ENCODE results near the gene OTUD5. TPM values are rescaled to one million over a fixed set of nuclear protein-coding genes. Genes with fewer than 3 reads are reported as not detected.

Gene OTUD5, protein sequence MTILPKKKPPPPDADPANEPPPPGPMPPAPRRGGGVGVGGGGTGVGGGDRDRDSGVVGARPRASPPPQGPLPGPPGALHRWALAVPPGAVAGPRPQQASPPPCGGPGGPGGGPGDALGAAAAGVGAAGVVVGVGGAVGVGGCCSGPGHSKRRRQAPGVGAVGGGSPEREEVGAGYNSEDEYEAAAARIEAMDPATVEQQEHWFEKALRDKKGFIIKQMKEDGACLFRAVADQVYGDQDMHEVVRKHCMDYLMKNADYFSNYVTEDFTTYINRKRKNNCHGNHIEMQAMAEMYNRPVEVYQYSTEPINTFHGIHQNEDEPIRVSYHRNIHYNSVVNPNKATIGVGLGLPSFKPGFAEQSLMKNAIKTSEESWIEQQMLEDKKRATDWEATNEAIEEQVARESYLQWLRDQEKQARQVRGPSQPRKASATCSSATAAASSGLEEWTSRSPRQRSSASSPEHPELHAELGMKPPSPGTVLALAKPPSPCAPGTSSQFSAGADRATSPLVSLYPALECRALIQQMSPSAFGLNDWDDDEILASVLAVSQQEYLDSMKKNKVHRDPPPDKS
- polyA plus RNA-seq (2013), result 56.7 and 57.3 TPM in 2 replicates

DNA sequence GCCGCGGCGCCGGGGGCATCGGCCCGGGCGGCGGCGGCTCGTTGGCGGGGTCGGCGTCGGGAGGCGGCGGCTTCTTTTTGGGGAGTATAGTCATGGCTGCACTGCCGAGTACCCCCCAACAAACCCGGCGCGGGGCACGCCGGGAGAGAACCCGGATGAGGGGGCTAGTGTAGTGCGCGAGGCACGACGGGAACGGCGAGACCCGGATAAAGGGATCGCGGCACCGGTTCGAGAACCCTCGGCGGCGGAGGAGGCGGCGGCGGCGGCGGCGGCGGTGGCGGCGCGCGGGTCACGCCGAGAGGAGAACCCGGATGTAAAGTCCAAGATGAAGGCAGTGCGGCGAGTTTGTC lies at the start of gene OTUD5:
TSS of gene OTUD5 (minus strand) at position 131 of the 350 bp plus-strand sequence. CDS start at position 94, 37 bp downstream.
- H3K9ac ChIP-seq (ENCODE audit: low read length), result peak within 1 kb of the TSS; percentile 88
- peaks cover 0 to 8% of the 10 kb centered on the region in 2 experiments for H3K4me1 ChIP-seq (ENCODE audit: control insufficient read depth in 1 of 2, insufficient read depth in 2 of 2, low read length in 2 of 2)
- peaks cover 7 to 20% of the 10 kb centered on the region in 2 experiments for H3K36me3 ChIP-seq (ENCODE audit: control insufficient read depth in 1 of 2, insufficient read depth in 2 of 2, low read length in 2 of 2)
- peaks cover 11% of the 10 kb centered on the region for H3K79me1 ChIP-seq (ENCODE audit: low read length)
- no peaks in the 10 kb centered on the region for H3K27me3 ChIP-seq (ENCODE audit: insufficient read depth, low read length)
- no peak for DNase-seq
- peak within 1 kb of the TSS; percentile 86 for H2AFZ ChIP-seq (ENCODE audit: insufficient read depth, low read length, poor library complexity)
- H3K4me3 ChIP-seq (ENCODE audit: low read depth, low read length), result peak within 1 kb of the TSS; percentile 93
- no CpG with 5 or more reads among the region's 53 CpGs for WGBS (ENCODE audit: extremely low coverage, insufficient coverage, insufficient read length)
- peak within 1 kb of the TSS; percentile 94 for H3K4me2 ChIP-seq (ENCODE audit: low read length)
- peak within 1 kb of the TSS; percentile 86 for H2AK5ac ChIP-seq (ENCODE audit: low read length)
- peak within 1 kb of the TSS; percentile 88 for H3K18ac ChIP-seq (ENCODE audit: low read length)
- H3K14ac ChIP-seq (ENCODE audit: low read length), result peak within 1 kb of the TSS; percentile 83
- H3K79me2 ChIP-seq (ENCODE audit: control insufficient read depth, insufficient read depth, low read length, poor library complexity), result peaks cover 10% of the 10 kb centered on the region
- H3K27ac ChIP-seq (ENCODE audit: low read depth, low read length), result peak within 1 kb of the TSS; percentile 98
- peak within 1 kb of the TSS; percentile 90 for H2BK5ac ChIP-seq (ENCODE audit: low read depth, low read length, poor library complexity)
- peak within 1 kb of the TSS; percentile 71 for H2BK120ac ChIP-seq (ENCODE audit: insufficient read depth, low read length, poor library complexity)
- peak within 1 kb of the TSS; percentile 96 for H4K8ac ChIP-seq (ENCODE audit: low read depth, low read length)
- H3K9me3 ChIP-seq (ENCODE audit: insufficient read depth, low read depth, low read length), result no peaks in the 10 kb centered on the region
- peak within 1 kb of the TSS; percentile 96 for H3K4ac ChIP-seq (ENCODE audit: low read depth, low read length)
- H4K91ac ChIP-seq (ENCODE audit: low read depth, low read length), result peak within 1 kb of the TSS; percentile 88
- no peak within 1 kb of the TSS for H2BK12ac ChIP-seq (ENCODE audit: low read length)
- peak within 1 kb of the TSS; percentile 86 for H4K12ac ChIP-seq (ENCODE audit: low read depth, low read length)
- H3K23ac ChIP-seq (ENCODE audit: low read length), result no peak within 1 kb of the TSS

DNA sequence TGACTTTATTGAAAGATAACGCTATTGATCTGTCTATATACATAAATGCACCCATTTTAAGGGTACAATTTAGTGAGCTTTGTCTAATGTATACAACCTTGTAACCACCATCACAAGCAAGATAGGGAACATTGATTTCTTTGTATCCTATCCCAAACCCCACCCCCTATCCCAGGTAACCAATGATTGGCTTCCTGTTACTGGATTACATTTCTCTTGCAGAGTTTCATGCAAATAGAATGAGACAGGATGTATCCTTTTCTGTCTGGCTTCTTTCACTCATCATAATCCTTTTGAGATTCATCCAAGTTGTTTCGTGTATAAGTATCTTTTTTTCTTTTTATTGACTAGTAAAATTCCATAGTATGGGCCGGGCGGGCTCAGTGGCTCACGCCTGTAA lies 46.3 kb upstream of the OTUD5 start:
- Histone ChIP-seq H3K36me3 (ENCODE audit: control insufficient read depth in 1 of 2, insufficient read depth in 2 of 2, low read length in 2 of 2) (peaks cover 5% of the 10 kb centered on the region in 2 experiments), H4K91ac (ENCODE audit: low read depth, low read length) (no peak overlapping the region), H3K4me1 (ENCODE audit: control insufficient read depth in 1 of 2, insufficient read depth in 2 of 2, low read length in 2 of 2) (peaks cover 0 to 2% of the 10 kb centered on the region in 2 experiments), H3K4me2 (ENCODE audit: low read length) (no peak overlapping the region), H2BK5ac (ENCODE audit: low read depth, low read length, poor library complexity) (no peak overlapping the region), H3K27ac (ENCODE audit: low read depth, low read length) (no peak overlapping the region), H2BK120ac (ENCODE audit: insufficient read depth, low read length, poor library complexity) (no peak overlapping the region), H3K9ac (ENCODE audit: low read length) (no peak overlapping the region), H3K18ac (ENCODE audit: low read length) (no peak overlapping the region), H3K79me1 (ENCODE audit: low read length) (peaks cover 6% of the 10 kb centered on the region), H4K12ac (ENCODE audit: low read depth, low read length) (no peak overlapping the region), H2BK12ac (ENCODE audit: low read length) (no peak overlapping the region), H2AK5ac (ENCODE audit: low read length) (no peak overlapping the region), H3K4ac (ENCODE audit: low read depth, low read length) (no peak overlapping the region), H3K14ac (ENCODE audit: low read length) (no peak overlapping the region), H3K4me3 (ENCODE audit: low read depth, low read length) (no peak overlapping the region), H3K79me2 (ENCODE audit: control insufficient read depth, insufficient read depth, low read length, poor library complexity) (peaks cover 2% of the 10 kb centered on the region), H3K23ac (ENCODE audit: low read length) (no peak overlapping the region), H3K9me3 (ENCODE audit: insufficient read depth, low read depth, low read length) (no peaks in the 10 kb centered on the region), H4K8ac (ENCODE audit: low read depth, low read length) (no peak overlapping the region), H3K27me3 (ENCODE audit: insufficient read depth, low read length) (no peaks in the 10 kb centered on the region), H2AFZ (ENCODE audit: insufficient read depth, low read length, poor library complexity) (no peak overlapping the region)
- no CpG with 5 or more reads among the region's 5 CpGs for WGBS (ENCODE audit: extremely low coverage, insufficient coverage, insufficient read length)
- no peak for DNase-seq

DNA sequence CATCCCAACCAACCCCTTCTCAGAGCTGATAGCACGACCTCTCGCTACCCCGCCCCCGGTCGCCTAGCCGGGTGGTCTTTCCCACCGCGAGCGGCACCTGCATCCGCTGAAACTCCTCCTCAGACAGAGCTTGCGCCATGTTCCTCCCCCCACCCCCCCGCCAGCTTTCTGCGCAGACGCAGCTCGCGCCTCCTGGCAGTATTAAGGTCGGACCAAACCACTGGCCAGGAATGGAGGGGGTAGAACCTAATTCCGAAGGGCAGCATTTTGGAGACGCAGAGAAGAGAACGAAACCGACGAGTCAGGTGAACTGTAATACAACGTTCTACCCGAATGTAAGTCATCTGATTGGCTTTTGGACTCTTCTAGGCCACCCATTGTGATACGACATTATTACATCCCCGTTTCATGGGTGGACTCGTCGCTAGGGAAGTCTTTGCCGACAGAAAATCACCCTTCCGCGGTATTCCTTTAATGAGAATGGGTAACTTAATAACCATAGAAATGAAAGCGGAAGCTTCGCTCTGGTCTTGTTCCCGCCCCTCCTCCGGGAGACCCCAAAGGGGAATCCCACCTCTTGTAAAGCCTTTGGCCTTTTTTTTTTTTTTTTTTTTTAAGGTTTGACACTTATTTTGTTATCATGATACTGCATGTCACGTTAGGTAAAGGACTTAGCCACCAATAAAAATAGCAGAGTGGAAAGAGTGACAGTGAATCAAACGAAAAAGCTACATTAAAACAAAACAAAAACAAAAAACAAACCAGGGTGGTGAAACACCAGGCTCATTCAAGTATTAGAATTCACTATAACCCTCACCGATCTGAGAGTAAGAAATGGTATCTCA lies 44.9 kb upstream of the OTUD5 start, which contains the start of gene GRIPAP1:
TSS of gene GRIPAP1 (minus strand) at position 174 of the 845 bp plus-strand sequence. CDS start at position 139, 35 bp downstream.
- Histone ChIP-seq H2BK12ac (ENCODE audit: low read length) (no peak within 1 kb of the TSS), H3K4ac (ENCODE audit: low read depth, low read length) (peak within 1 kb of the TSS; percentile 48), H4K91ac (ENCODE audit: low read depth, low read length) (peak within 1 kb of the TSS; percentile 73), H3K79me1 (ENCODE audit: low read length) (peaks cover 6% of the 10 kb centered on the region), H2AFZ (ENCODE audit: insufficient read depth, low read length, poor library complexity) (peak within 1 kb of the TSS; percentile 75), H3K4me1 (ENCODE audit: control insufficient read depth in 1 of 2, insufficient read depth in 2 of 2, low read length in 2 of 2) (peaks cover 0 to 2% of the 10 kb centered on the region in 2 experiments), H4K12ac (ENCODE audit: low read depth, low read length) (peak within 1 kb of the TSS; percentile 59), H4K8ac (ENCODE audit: low read depth, low read length) (peak within 1 kb of the TSS; percentile 93), H3K79me2 (ENCODE audit: control insufficient read depth, insufficient read depth, low read length, poor library complexity) (peaks cover 2% of the 10 kb centered on the region), H3K4me2 (ENCODE audit: low read length) (peak within 1 kb of the TSS; percentile 62), H3K27me3 (ENCODE audit: insufficient read depth, low read length) (no peaks in the 10 kb centered on the region), H3K14ac (ENCODE audit: low read length) (peak within 1 kb of the TSS; percentile 40), H3K18ac (ENCODE audit: low read length) (peak within 1 kb of the TSS; percentile 66), H3K9ac (ENCODE audit: low read length) (peak within 1 kb of the TSS; percentile 74), H3K9me3 (ENCODE audit: insufficient read depth, low read depth, low read length) (no peaks in the 10 kb centered on the region), H3K27ac (ENCODE audit: low read depth, low read length) (no peak within 1 kb of the TSS), H3K23ac (ENCODE audit: low read length) (no peak within 1 kb of the TSS), H2BK120ac (ENCODE audit: insufficient read depth, low read length, poor library complexity) (peak within 1 kb of the TSS; percentile 83), H3K4me3 (ENCODE audit: low read depth, low read length) (peak within 1 kb of the TSS; percentile 84), H3K36me3 (ENCODE audit: control insufficient read depth in 1 of 2, insufficient read depth in 2 of 2, low read length in 2 of 2) (peaks cover 8 to 10% of the 10 kb centered on the region in 2 experiments), H2AK5ac (ENCODE audit: low read length) (no peak within 1 kb of the TSS), H2BK5ac (ENCODE audit: low read depth, low read length, poor library complexity) (peak within 1 kb of the TSS; percentile 81)
- WGBS (ENCODE audit: extremely low coverage, insufficient coverage, insufficient read length), result no CpG with 5 or more reads among the region's 38 CpGs
- DNase-seq, result peak; percentile 42 to 82

DNA sequence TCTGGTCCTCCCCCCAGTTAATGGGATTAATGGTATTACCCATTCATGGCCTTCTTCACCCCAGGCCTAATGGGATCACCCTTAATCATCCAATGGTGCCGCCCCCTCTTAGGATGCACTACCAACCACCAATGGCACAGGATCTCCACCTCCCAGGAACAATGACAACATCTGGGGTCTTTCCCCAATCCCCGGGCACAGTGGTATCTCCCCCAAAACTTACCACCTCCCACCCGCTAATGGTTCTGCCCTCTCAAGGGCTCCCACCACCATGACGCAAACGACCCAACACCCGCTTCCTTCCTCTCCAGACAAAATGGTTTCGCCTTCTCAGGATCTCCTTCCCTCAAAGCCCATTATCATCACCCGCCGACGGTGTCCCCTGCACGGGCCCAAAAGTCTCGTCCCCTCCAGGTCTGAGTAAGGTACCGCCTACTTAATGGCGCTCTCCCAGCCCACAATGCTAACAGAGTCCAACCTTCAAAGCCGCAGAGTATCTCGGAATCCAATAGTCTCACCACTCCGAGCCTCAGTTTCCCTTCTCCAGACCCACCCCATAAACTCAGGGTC lies 44.2 kb upstream of the OTUD5 start:
- H3K23ac ChIP-seq (ENCODE audit: low read length), result no peak overlapping the region
- H4K91ac ChIP-seq (ENCODE audit: low read depth, low read length), result peak overlapping the region; percentile 73
- H3K4me2 ChIP-seq (ENCODE audit: low read length), result peak overlapping the region; percentile 62
- H4K12ac ChIP-seq (ENCODE audit: low read depth, low read length), result peak overlapping the region; percentile 59
- no peak overlapping the region for H2AK5ac ChIP-seq (ENCODE audit: low read length)
- WGBS (ENCODE audit: extremely low coverage, insufficient coverage, insufficient read length), result no CpG with 5 or more reads among the region's 17 CpGs
- peak overlapping the region; percentile 58 for H2BK120ac ChIP-seq (ENCODE audit: insufficient read depth, low read length, poor library complexity)
- H3K27me3 ChIP-seq (ENCODE audit: insufficient read depth, low read length), result no peaks in the 10 kb centered on the region
- peak overlapping the region; percentile 50 for H3K9ac ChIP-seq (ENCODE audit: low read length)
- DNase-seq, result peak; percentile 0 to 10
- peaks cover 2% of the 10 kb centered on the region for H3K79me2 ChIP-seq (ENCODE audit: control insufficient read depth, insufficient read depth, low read length, poor library complexity)
- no peak overlapping the region for H2BK5ac ChIP-seq (ENCODE audit: low read depth, low read length, poor library complexity)
- peak overlapping the region; percentile 75 for H2AFZ ChIP-seq (ENCODE audit: insufficient read depth, low read length, poor library complexity)
- peak overlapping the region; percentile 93 for H4K8ac ChIP-seq (ENCODE audit: low read depth, low read length)
- peaks cover 6% of the 10 kb centered on the region for H3K79me1 ChIP-seq (ENCODE audit: low read length)
- peak overlapping the region; percentile 48 for H3K4ac ChIP-seq (ENCODE audit: low read depth, low read length)
- H3K4me3 ChIP-seq (ENCODE audit: low read depth, low read length), result peak overlapping the region; percentile 84
- H3K4me1 ChIP-seq (ENCODE audit: control insufficient read depth in 1 of 2, insufficient read depth in 2 of 2, low read length in 2 of 2), result peaks cover 0 to 2% of the 10 kb centered on the region in 2 experiments
- no peaks in the 10 kb centered on the region for H3K9me3 ChIP-seq (ENCODE audit: insufficient read depth, low read depth, low read length)
- no peak overlapping the region for H2BK12ac ChIP-seq (ENCODE audit: low read length)
- peak overlapping the region; percentile 66 for H3K18ac ChIP-seq (ENCODE audit: low read length)
- H3K14ac ChIP-seq (ENCODE audit: low read length), result peak overlapping the region; percentile 40
- H3K36me3 ChIP-seq (ENCODE audit: control insufficient read depth in 1 of 2, insufficient read depth in 2 of 2, low read length in 2 of 2), result peaks cover 11 to 15% of the 10 kb centered on the region in 2 experiments
- H3K27ac ChIP-seq (ENCODE audit: low read depth, low read length), result no peak overlapping the region

Measured in trophoblast cell (in vitro differentiated cells and primary cell).